GM23248 (cell line): ENCODE data around the gene ALKBH1.

Experiments used
- EZH2 ChIP-seq: fragments of 200-600 bp; sonication (generic); IDR thresholded peaks from 2 replicates; pipeline ENCODE4 v1.6.1; 2018; ENCODE audit warnings: antibody characterized with exemption, mild to moderate bottlenecking; ENCODE audit not compliant: insufficient read depth, poor library complexity, severe bottlenecking
- EZH2phosphoT487 ChIP-seq: fragments of 200-600 bp; sonication (generic); IDR thresholded peaks from 2 replicates; pipeline ENCODE4 v1.6.1; 2018; ENCODE audit warnings: antibody characterized with exemption, moderate library complexity, mild to moderate bottlenecking, low read depth; ENCODE audit not compliant: insufficient read depth

DNA sequence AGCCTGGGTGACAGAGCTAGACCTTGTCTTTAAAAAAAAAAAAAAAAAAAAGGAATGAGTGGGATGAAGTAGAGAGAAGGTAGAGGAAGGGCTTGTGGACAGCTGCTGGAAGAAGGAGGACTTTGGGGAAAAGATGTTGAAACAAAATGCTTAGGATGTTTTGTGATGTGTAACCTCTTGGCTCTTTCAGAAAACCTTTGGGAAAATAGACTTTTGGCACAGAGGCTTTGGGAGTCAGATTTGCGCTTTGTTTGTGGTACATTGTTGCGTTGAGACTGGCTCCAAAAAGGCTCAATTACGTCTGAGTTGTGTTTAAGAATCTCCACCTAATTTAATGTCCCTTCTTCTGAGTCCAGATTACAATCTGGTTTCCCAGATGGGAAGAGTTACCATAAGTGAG is 58.5 kb downstream of the ALKBH1 start:
- TF ChIP-seq EZH2 (no peak), EZH2phosphoT487 (no peak)
